SK-N-MC (cell line): Measurements from ENCODE around the gene BICD1.

Experiments
- EZH2 ChIP-seq: fragments of 200-600 bp; sonication (generic); IDR thresholded peaks from one replicate; pipeline ENCODE4 v1.6.1; 2017; ENCODE audit warnings: antibody characterized with exemption
- FOXP2 ChIP-seq: optimal IDR thresholded peaks from 2 replicates; pipeline ENCODE3; 2011; ENCODE audit warnings: mild to moderate bottlenecking, moderate library complexity; ENCODE audit not compliant: insufficient read depth; ENCODE audit errors: extremely low read length, control extremely low read depth
- POLR2AphosphoS5 ChIP-seq: IDR thresholded peaks from 2 replicates; pipeline ENCODE4 v1.6.1; 2012; ENCODE audit warnings: mild to moderate bottlenecking, low read depth, low read length, borderline replicate concordance

GRCh38 chr12:32115404-32116104 is 8.9 kb downstream of the BICD1 start:
- TF ChIP-seq POLR2AphosphoS5, result no peak
- TF ChIP-seq EZH2, result no peak
- TF ChIP-seq FOXP2, result no peak
